NB4 (cell line): ENCODE measurements around the gene SBNO2.

Source experiments
- DNase-seq: peaks from one replicate; pipeline ENCODE4 v3.0.0; 2010; ENCODE audit warnings: low read depth
- H3K4me3 ChIP-seq: one replicate; pipeline ENCODE4 v1.5.1; 2011; ENCODE audit warnings: mild to moderate bottlenecking, low read depth, low read length, moderate library complexity
- CTCF ChIP-seq: IDR thresholded peaks from one replicate; pipeline ENCODE4 v1.5.1; 2012; ENCODE audit warnings: low read depth, low read length
- MAX ChIP-seq: IDR thresholded peaks from 2 replicates; pipeline ENCODE4 v1.6.1; 2011; ENCODE audit warnings: low read depth, low read length
- MYC ChIP-seq: IDR thresholded peaks from 2 replicates; pipeline ENCODE4 v1.6.1; 2011; ENCODE audit warnings: low read depth, low read length
- POLR2A ChIP-seq: IDR thresholded peaks from 2 replicates; pipeline ENCODE4 v1.6.1; 2011; ENCODE audit warnings: mild to moderate bottlenecking; ENCODE audit not compliant: insufficient read length; ENCODE audit errors: extremely low read depth

SBNO2 gene

GRCh38 chr19:1073956-1074517, 100.0 kb downstream of the SBNO2 start:
- TF ChIP-seq MYC: no peak
- TF ChIP-seq POLR2A: no peak
- TF ChIP-seq CTCF: no peak
- no peak for TF ChIP-seq MAX
- DNase-seq: no peak
- no peak overlapping the region for H3K4me3 ChIP-seq

GRCh38 chr19:1073063-1073955, 100.8 kb downstream of the SBNO2 start:
- TF ChIP-seq CTCF (no peak), MYC (no peak), POLR2A (no peak), MAX (no peak)
- no peak overlapping the region for H3K4me3 ChIP-seq
- no peak for DNase-seq

GRCh38 chr19:1072371-1073015, 101.6 kb downstream of the SBNO2 start:
- DNase-seq: no peak
- no peak overlapping the region for H3K4me3 ChIP-seq
- TF ChIP-seq MAX (no peak), POLR2A (no peak), CTCF (no peak), MYC (no peak)

GRCh38 chr19:1070931-1071791, 102.9 kb downstream of the SBNO2 start:
- TF ChIP-seq POLR2A (no peak), CTCF (no peak), MYC (no peak), MAX (no peak)
- no peak overlapping the region for H3K4me3 ChIP-seq
- DNase-seq: no peak

GRCh38 chr19:1070576-1070930, 103.5 kb downstream of the SBNO2 start:
- no peak for TF ChIP-seq CTCF
- TF ChIP-seq MAX: no peak
- no peak for TF ChIP-seq POLR2A
- TF ChIP-seq MYC: no peak
- no peak overlapping the region for H3K4me3 ChIP-seq
- no peak for DNase-seq
